ENCODE results near the gene MGST2. TPM values are rescaled to one million over a fixed set of nuclear protein-coding genes. Genes with fewer than 3 reads are reported as not detected.
"Not testable (repeated sequence)": the region's sequence is repeated elsewhere in the genome, so short reads cannot be mapped to it uniquely, and the experiment has no call there.

Gene MGST2
- total RNA-seq: 34.2 and 37.8 TPM in 2 replicates

DNA sequence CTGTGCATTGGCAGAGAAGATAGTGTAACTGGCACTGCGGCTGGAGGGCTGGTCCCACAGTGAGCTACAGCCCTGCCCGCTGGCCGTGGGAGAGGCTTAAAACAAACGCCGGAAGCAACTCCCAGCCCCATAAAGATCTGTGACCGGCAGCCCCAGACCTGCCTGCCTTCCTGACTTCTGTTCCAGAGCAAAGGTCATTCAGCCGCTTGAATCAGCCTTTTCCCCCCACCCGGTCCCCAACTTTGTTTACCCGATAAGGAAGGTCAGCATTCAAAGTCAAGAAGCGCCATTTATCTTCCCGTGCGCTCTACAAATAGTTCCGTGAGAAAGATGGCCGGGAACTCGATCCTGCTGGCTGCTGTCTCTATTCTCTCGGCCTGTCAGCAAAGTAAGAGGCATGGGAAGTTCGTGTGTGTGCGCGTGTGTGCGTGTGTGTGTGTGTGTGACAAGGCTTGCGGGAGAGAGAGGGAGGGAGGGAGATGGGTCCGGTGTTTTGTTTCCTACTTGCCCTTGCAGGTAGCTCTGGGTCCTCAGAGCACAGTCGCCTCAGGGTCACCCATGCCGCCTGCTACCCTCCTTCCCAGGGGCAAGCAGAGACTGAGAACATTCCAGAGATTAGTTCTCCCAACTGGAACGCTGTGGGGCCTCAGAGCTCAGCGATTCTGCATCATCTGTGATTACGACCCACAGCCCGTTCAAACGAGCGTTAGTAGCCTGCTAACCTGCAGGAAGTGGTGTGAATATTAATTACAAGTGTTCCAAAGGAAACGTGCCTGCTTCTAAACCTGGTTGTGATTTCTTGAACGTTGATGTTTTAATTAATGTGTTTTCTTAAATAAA is at the start of gene MGST2:
Gene MGST2 (plus strand): TSS at position 130 of the 840 bp plus-strand sequence. CDS start 201 bp downstream, at position 331.
- intact Hi-C loops (cut with micrococcal nuclease): loop anchor here (1.0 to 10.0 kb wide), 4 partner anchors 9 to 859 kb away; partner anchors contain the start of genes ELMOD2 and RAB33B

DNA sequence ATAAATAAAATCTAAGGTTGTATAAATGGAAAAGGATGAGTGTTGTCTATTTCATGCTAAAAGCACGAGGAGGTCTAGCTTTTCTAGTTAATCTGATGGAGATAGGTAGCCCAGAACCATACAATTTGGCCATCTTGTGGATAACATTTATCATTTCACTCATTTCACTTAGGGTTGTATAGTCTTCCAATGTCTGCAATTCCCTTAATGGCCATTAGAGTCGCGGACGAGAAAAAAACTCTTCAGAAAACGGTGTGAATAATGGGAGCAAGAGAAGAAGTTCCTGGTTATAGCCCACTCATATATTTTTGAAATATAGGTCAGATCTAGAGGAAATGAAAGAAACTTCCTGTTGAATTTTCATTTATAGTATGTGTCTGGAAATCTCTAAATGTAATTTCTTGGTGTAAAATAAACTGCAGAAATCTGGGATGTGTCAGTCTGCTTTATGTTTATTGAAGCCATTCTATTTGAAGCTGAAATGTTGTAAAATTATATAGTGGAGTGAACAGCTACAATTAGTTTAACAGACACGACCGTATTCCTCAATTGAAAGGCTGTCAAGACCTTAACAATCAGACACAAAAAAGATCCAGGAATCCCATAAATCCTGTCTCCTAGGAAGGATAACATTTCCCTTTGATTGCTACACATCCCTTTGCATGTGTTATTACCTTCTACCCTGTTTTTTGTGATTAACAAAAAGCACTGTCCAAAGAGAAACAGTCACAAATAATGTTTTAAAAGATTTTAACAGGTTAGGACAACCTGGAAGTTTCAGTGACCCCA is 47.7 kb upstream of the MGST2 start:
- intact Hi-C loops (cut with micrococcal nuclease): no loop called here

- intact Hi-C loops (cut with micrococcal nuclease): no loop called here
Measured at GRCh38 chr4:139619644-139620043, 46.0 kb upstream of the MGST2 start.

- intact Hi-C loops (cut with micrococcal nuclease): no loop called here
Measured at GRCh38 chr4:139622901-139623381, 42.7 kb upstream of the MGST2 start.

DNA sequence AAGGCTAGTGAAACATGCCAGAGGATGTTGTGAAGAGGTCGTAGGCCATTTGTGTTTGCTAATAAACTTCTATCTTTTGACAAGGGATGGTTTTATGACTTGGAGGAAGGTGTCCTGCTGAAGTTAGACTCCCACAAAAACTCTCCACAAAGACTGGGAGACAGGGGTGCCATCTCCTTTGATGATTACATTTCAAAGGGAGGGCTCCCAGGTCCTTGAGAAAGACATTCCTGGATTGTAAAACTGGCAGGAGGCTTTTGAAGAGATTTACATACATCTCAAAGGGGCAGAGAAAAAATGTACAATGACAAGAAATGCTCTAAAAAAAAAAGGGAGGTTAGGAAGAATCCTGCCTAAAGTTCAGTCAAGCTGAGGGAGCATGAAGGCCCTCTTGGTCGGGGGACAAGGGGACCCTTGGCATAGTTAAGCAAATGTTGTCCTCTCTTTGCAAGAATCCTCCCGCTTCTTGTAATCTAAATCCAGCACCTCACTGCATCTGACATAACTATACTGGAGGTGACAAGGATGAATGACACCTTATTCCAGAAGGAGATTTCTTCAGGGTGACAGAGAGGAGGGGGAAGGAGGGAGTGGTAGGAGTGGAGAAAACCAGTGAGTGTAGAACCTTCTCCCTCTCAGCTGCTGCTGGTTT is 41.1 kb upstream of the MGST2 start:
- intact Hi-C loops (cut with micrococcal nuclease): no loop called here

GRCh38 chr4:139625093-139625455 is 40.5 kb upstream of the MGST2 start:
- intact Hi-C loops (cut with micrococcal nuclease): no loop called here

DNA sequence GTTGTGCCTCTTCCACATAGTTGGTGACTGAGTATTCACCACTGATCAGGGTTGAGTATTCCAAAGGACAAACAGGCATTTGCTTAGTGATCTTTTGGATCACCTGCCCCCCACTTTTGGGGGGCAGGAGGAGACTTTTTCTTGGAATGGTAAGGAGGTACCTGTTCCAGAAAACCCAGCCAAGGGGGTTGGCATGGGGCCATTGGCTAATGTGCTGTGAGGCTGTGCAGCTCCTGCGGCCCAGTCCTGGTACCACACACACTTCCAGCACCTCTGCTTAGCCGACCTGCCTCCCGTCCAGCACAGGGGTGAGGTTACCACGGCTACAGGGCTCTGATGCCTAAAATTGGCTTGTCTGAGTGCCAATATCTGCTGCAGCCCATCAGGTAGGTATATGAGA is 40.1 kb upstream of the MGST2 start:
- intact Hi-C loops (cut with micrococcal nuclease): no loop called here

- intact Hi-C loops (cut with micrococcal nuclease): no loop called here
Measured at GRCh38 chr4:139628184-139629012, 37.2 kb upstream of the MGST2 start.

GRCh38 chr4:139629436-139630125 is 36.0 kb upstream of the MGST2 start:
- intact Hi-C loops (cut with micrococcal nuclease): no loop called here

DNA sequence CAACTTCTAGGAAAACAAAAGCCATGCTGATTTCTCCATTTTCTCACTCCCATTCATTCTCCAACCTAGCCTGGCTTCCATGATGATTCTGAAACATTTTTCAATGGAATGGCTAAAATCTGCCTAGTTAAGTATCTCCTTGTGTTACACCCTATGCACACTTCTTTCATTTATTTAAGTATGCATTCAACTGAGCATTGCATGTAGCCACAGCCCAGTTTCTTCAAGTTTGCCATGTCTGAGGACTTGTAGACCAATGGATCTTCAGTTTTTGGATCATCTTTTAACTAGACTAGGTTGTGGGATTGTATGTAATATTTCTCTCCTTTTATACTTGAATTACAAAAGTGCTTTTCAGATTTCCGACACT is 35.5 kb upstream of the MGST2 start:
- intact Hi-C loops (cut with micrococcal nuclease): no loop called here

- intact Hi-C loops (cut with micrococcal nuclease): no loop called here
Measured at GRCh38 chr4:139630991-139631390, 34.6 kb upstream of the MGST2 start.

- intact Hi-C loops (cut with micrococcal nuclease): no loop called here
Measured at GRCh38 chr4:139631791-139632190, 33.8 kb upstream of the MGST2 start.

GRCh38 chr4:139632739-139633138 is 32.9 kb upstream of the MGST2 start:
- intact Hi-C loops (cut with micrococcal nuclease): not testable (repeated sequence)

DNA sequence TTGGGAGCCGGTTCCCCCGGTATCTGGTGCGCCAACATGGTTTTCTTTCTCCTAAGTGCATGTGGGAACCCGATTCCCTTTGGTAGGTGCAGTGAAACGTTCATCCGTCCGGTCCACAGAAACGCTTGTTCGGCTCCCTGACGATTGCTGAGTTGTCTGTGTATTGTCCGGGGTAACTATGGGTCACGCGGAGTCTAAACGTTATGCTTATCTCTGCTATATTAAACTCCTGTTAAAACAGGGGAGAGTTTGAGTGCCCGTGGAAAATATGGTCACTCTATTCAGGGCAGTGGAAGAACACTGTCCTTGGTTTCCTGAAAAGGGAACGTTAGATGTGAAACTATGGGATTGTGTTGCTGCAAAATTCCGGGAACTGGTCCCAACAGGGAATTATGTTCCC is 32.4 kb upstream of the MGST2 start:
- intact Hi-C loops (cut with micrococcal nuclease): no loop called here

GRCh38 chr4:139633661-139634060 is 32.0 kb upstream of the MGST2 start:
- intact Hi-C loops (cut with micrococcal nuclease): no loop called here

DNA sequence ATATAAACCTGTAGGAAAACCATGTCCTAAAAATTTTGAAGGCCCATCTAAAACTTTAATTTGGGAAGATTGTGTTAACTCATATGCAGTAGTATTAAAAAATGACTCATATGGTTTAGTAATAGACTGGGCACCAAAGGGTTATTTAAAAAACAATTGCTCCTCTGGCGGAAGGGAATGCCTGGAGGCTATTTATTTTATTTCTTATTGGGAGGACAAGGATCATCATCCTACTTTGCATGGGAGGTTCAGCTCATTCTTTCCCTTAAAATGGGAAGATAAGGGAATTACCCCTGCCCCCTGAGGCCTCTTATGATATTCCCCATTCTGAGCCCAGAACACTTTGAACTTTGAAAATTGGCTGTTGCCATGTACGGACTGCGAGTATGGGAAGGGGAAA is 29.7 kb upstream of the MGST2 start:
- intact Hi-C loops (cut with micrococcal nuclease): no loop called here

DNA sequence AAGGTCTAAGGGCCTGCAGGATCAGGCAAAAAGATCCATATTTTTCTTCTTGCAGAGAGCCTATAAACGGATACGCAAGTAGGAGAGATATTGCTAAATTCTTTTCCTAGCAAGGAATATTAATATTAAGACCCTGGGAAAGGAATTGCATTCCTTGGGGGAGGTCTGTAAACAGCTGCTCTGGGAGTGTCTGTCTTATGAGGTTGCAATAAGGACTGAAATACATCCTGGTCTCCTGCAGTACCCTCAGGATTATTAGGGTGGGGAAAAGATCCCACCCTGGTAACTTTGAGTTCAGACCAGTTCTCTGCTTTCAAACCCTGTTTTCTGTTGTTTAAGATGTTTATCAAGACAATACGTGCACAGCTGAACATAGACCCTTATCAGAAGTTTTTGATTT is 27.3 kb upstream of the MGST2 start:
- intact Hi-C loops (cut with micrococcal nuclease): not testable (repeated sequence)

GRCh38 chr4:139639654-139640053 is 26.0 kb upstream of the MGST2 start:
- intact Hi-C loops (cut with micrococcal nuclease): no loop called here

- intact Hi-C loops (cut with micrococcal nuclease): no loop called here
Measured at GRCh38 chr4:139641218-139641617, 24.4 kb upstream of the MGST2 start.

- intact Hi-C loops (cut with micrococcal nuclease): no loop called here
Measured at GRCh38 chr4:139642364-139642763, 23.3 kb upstream of the MGST2 start.

Measured in T-helper 2 cell treated with Interferon-gamma antibody and Interleukin-4, amounts not matched to agents 100 ng/mL and 5 ng/mL, for 36 hours (primary cell).